HG02763 (cell line): ENCODE measurements around the gene ZNF221.
"Not testable (repeated sequence)": the region's sequence is repeated elsewhere in the genome, so short reads cannot be mapped to it uniquely, and the experiment has no call there.

Experiments used
- ATAC-seq: cut with Tn5 transposase; IDR thresholded peaks from one replicate; pipeline ENCODE4 v1.9.1; 2021; ENCODE audit warnings: mild to moderate bottlenecking, moderate library complexity; ENCODE audit not compliant: unreplicated experiment

Gene ZNF221

GRCh38 chr19:43950834-43951645, at the start of gene ZNF221:
ZNF221 (plus strand) TSS chr19:43951228; CDS start chr19:43962727, 11,499 bp downstream.
- ATAC-seq, result peak; percentile 89

- peak; percentile 72 for ATAC-seq
These were observed 49.3 kb upstream of the ZNF221 start for GRCh38 chr19:43901395-43902390.

GRCh38 chr19:43902399-43902798, 48.6 kb upstream of the ZNF221 start:
- ATAC-seq, result no peak

- ATAC-seq, result no peak
These were observed 45.1 kb upstream of the ZNF221 start for GRCh38 chr19:43905897-43906296.

- no peak for ATAC-seq
These were observed 44.3 kb upstream of the ZNF221 start for GRCh38 chr19:43906774-43907173.

- ATAC-seq, result no peak
These were observed 42.4 kb upstream of the ZNF221 start for GRCh38 chr19:43908659-43909058.

- no peak for ATAC-seq
These were observed 40.1 kb upstream of the ZNF221 start for GRCh38 chr19:43910884-43911283.

- ATAC-seq, result no peak
These were observed 37.6 kb upstream of the ZNF221 start for GRCh38 chr19:43913383-43913782.

GRCh38 chr19:43914051-43914450, 37.0 kb upstream of the ZNF221 start:
- no peak for ATAC-seq

- no peak for ATAC-seq
These were observed 27.2 kb upstream of the ZNF221 start for GRCh38 chr19:43923875-43924274.

GRCh38 chr19:43928820-43929219, 22.2 kb upstream of the ZNF221 start:
- ATAC-seq, result no peak

- ATAC-seq, result no peak
These were observed 16.7 kb upstream of the ZNF221 start for GRCh38 chr19:43934055-43934984.

GRCh38 chr19:43934985-43935708, 15.9 kb upstream of the ZNF221 start, which contains the start of gene ZNF45:
ZNF45 (minus strand) TSS chr19:43935282; CDS start chr19:43922185, 13,097 bp downstream.
- peak; percentile 91 for ATAC-seq

- no peak for ATAC-seq
These were observed 14.8 kb upstream of the ZNF221 start for GRCh38 chr19:43936188-43936587.

GRCh38 chr19:43939557-43940260, 11.3 kb upstream of the ZNF221 start:
- no peak for ATAC-seq

- ATAC-seq, result no peak
These were observed 10.3 kb upstream of the ZNF221 start for GRCh38 chr19:43940719-43941118.

- ATAC-seq, result no peak
These were observed 9.8 kb upstream of the ZNF221 start for GRCh38 chr19:43941209-43941608.

- ATAC-seq, result not testable (repeated sequence)
These were observed 3.6 kb upstream of the ZNF221 start for GRCh38 chr19:43947412-43947811.

- ATAC-seq, result not testable (repeated sequence)
These were observed 1.2 kb upstream of the ZNF221 start for GRCh38 chr19:43949803-43950202.
